Cortex of kidney (tissue), 1 donor: ENCODE measurements around the gene GAK.

Source experiments
- DNase-seq: peaks from one replicate; lab custom pipeline; 2025; lab: John Stamatoyannopoulos, UW

The GAK gene

GRCh38 chr4:889516-889915, 42.6 kb downstream of the GAK start:
- DNase-seq, result no peak

GRCh38 chr4:888029-888428, 44.1 kb downstream of the GAK start:
- no peak for DNase-seq

- no peak for DNase-seq
These were observed 44.9 kb downstream of the GAK start for GRCh38 chr4:887034-887763.

GRCh38 chr4:886244-886643, 45.9 kb downstream of the GAK start:
- no peak for DNase-seq

- DNase-seq, result no peak
These were observed 46.8 kb downstream of the GAK start for GRCh38 chr4:885353-885752.

- no peak for DNase-seq
These were observed 47.2 kb downstream of the GAK start for GRCh38 chr4:884896-885295.

GRCh38 chr4:884259-884658, 47.9 kb downstream of the GAK start:
- no peak for DNase-seq

GRCh38 chr4:883377-884095, 48.6 kb downstream of the GAK start:
- no peak for DNase-seq

- DNase-seq, result no peak
These were observed 49.5 kb downstream of the GAK start for GRCh38 chr4:882646-883045.

GRCh38 chr4:881709-882108, 50.4 kb downstream of the GAK start:
- DNase-seq, result no peak

GRCh38 chr4:880684-881405, 51.3 kb downstream of the GAK start:
- DNase-seq, result no peak

GRCh38 chr4:879729-880077, 52.4 kb downstream of the GAK start:
- DNase-seq, result no peak

- DNase-seq, result no peak
These were observed 53.1 kb downstream of the GAK start for GRCh38 chr4:878796-879728.

- DNase-seq, result no peak
These were observed 54.6 kb downstream of the GAK start for GRCh38 chr4:877502-877901.

GRCh38 chr4:876780-877179, 55.3 kb downstream of the GAK start:
- no peak for DNase-seq

- DNase-seq, result no peak
These were observed 56.2 kb downstream of the GAK start for GRCh38 chr4:875818-876423.

- no peak for DNase-seq
These were observed 56.9 kb downstream of the GAK start for GRCh38 chr4:874971-875817.

- no peak for DNase-seq
These were observed 58.1 kb downstream of the GAK start for GRCh38 chr4:874056-874455.

GRCh38 chr4:872241-872981, 59.7 kb downstream of the GAK start:
- no peak for DNase-seq

GRCh38 chr4:871484-871883, 60.6 kb downstream of the GAK start:
- no peak for DNase-seq
